Upper lobe of left lung (tissue), 6 donors: ENCODE data around the gene CYP2C18. TPM values are rescaled to one million over a fixed set of nuclear protein-coding genes. Genes with fewer than 3 reads are reported as not detected.
"Not testable (repeated sequence)": the region's sequence is repeated elsewhere in the genome, so short reads cannot be mapped to it uniquely, and the experiment has no call there.

Experiments used
- ATAC-seq, 2 donors: fragments of 200-7000 bp; cut with Tn5 transposase; one replicate each; pipeline ENCODE4 v1.9.1; 2022; ENCODE audit warnings: mild to moderate bottlenecking in 2 of 2, moderate library complexity in 2 of 2; ENCODE audit not compliant: low FRiP score in 2 of 2
- DNase-seq, 2 donors: peaks; one replicate each; pipeline ENCODE4 v3.0.0-alpha.2; 2019 to 2020
- H3K27ac ChIP-seq, 4 donors: fragments of 200-600 bp; sonication (generic); one replicate each; pipeline ENCODE4 v1.5.1; 2016 to 2019
- H3K27me3 ChIP-seq, 4 donors: fragments of 200-600 bp; sonication (generic); one replicate each; pipeline ENCODE4 v1.5.1; 2017 to 2019
- H3K36me3 ChIP-seq, 4 donors: fragments of 200-600 bp; sonication (generic); one replicate each; pipeline ENCODE4 v1.5.1; 2016 to 2019
- H3K4me1 ChIP-seq, 4 donors: fragments of 200-600 bp; sonication (generic); one replicate each; pipeline ENCODE4 v1.5.1; 2018 to 2019
- H3K4me3 ChIP-seq, 4 donors: fragments of 200-600 bp; sonication (generic); one replicate each; pipeline ENCODE4 v1.5.1; 2017 to 2019; ENCODE audit warnings: mild to moderate bottlenecking in 2 of 4, moderate library complexity in 1 of 4
- H3K9me3 ChIP-seq, 4 donors: fragments of 200-600 bp; sonication (generic); one replicate each; pipeline ENCODE4 v1.5.1; 2018 to 2019
- CTCF ChIP-seq, 6 experiments: fragments of 450-650 bp in 4 of 6; fragments of 200-600 bp in 2 of 6; sonication (generic) in 2 of 6; IDR thresholded peaks; one replicate each; pipeline ENCODE4 v1.5.1; 2016 to 2019; ENCODE audit warnings: antibody characterized with exemption in 6 of 6
- EP300 ChIP-seq, 4 donors: sonication (generic); formaldehyde crosslinking; IDR thresholded peaks; one replicate each; pipeline ENCODE4 v1.5.1; 2017; ENCODE audit warnings: antibody characterized with exemption in 4 of 4, control low read depth in 2 of 4
- POLR2A ChIP-seq, 4 donors: fragments of 450-650 bp; IDR thresholded peaks; one replicate each; pipeline ENCODE4 v1.5.1; 2016 to 2017; ENCODE audit warnings: antibody characterized with exemption in 4 of 4, mild to moderate bottlenecking in 2 of 4
- POLR2AphosphoS5 ChIP-seq, 2 donors: sonication (generic); formaldehyde crosslinking; IDR thresholded peaks; one replicate each; pipeline ENCODE4 v1.5.1; 2017; ENCODE audit warnings: antibody characterized with exemption in 2 of 2
- WGBS, 2 donors: methylation state at CpG; one replicate each; pipeline ENCODE4 v1.1.5; 2017 to 2018; 5-methylcytosine and 5-hydroxymethylcytosine counted together
- total RNA-seq, 6 donors: library from RNA; depleted of rRNA in 4 of 6; stranded (reverse); fragments of >200 nt in 4 of 6; gene quantifications; one replicate each; pipeline versions ENCODE4 v1.1.0 to v1.2.1, GENCODE V29; 2016 to 2021
- donor health status: DM: no; HTN: no; CAD: no; lungs with moderate emphysema.
- donor health status: DM: no; HTN: yes; CAD: no; lungs with severe emphysema.

CYP2C18 gene
- total RNA-seq, 6 donors from 2014 or later = 0.30 to 2.1 (median 0.65) TPM

- 80 to 81% methylated on average over 3 of the region's 3 CpGs for WGBS, 2 donors
- H3K4me3 ChIP-seq = no peak within 1 kb of the TSS
- no peak for ATAC-seq
These were observed 78.9 kb downstream of the CYP2C18 start, which contains the start of gene CYP2C19 for GRCh38 chr10:94762393-94762792. CYP2C19 (plus strand) TSS chr10:94762681; CDS start chr10:94762706, 25 bp downstream.

GRCh38 chr10:94775425-94775824, 91.9 kb downstream of the CYP2C18 start:
- H3K27me3 ChIP-seq, H3K9me3 ChIP-seq, DNase-seq, H3K36me3 ChIP-seq, ATAC-seq, H3K4me3 ChIP-seq, H3K4me1 ChIP-seq, H3K27ac ChIP-seq: not testable (repeated sequence)
- 88 to 94% methylated on average over 6 of the region's 6 CpGs for WGBS, 2 donors

More at GRCh38 chr10:94762393-94762792, 78.9 kb downstream of the CYP2C18 start, which contains the start of gene CYP2C19:
- H3K36me3 ChIP-seq = no peaks in the 10 kb centered on the region
- H3K27me3 ChIP-seq = no peaks in the 10 kb centered on the region
- TF ChIP-seq POLR2A (IDR thresholded peaks at IDR 0.05) = no peak
- no peak for TF ChIP-seq CTCF (IDR thresholded peaks at IDR 0.05)
- TF ChIP-seq POLR2AphosphoS5 (IDR thresholded peaks at IDR 0.05) = no peak
- no peak for TF ChIP-seq EP300 (IDR thresholded peaks at IDR 0.05)
- H3K4me1 ChIP-seq = no peaks in the 10 kb centered on the region
- DNase-seq = no peak
- H3K9me3 ChIP-seq = no peaks in the 10 kb centered on the region
- no peak within 1 kb of the TSS for H3K27ac ChIP-seq

GRCh38 chr10:94777886-94778458, 94.4 kb downstream of the CYP2C18 start:
- ATAC-seq = no peak
- Histone ChIP-seq H3K9me3 (no peaks in the 10 kb centered on the region), H3K36me3 (no peaks in the 10 kb centered on the region), H3K4me1 (no peaks in the 10 kb centered on the region), H3K27me3 (no peaks in the 10 kb centered on the region), H3K4me3 (no peak overlapping the region), H3K27ac (no peak overlapping the region)
- DNase-seq = no peak
- no peak for TF ChIP-seq EP300 (IDR thresholded peaks at IDR 0.05)
- no peak for TF ChIP-seq POLR2A (IDR thresholded peaks at IDR 0.05)
- no peak for TF ChIP-seq CTCF (IDR thresholded peaks at IDR 0.05)
- TF ChIP-seq POLR2AphosphoS5 (IDR thresholded peaks at IDR 0.05) = no peak
- WGBS, 2 donors = 52 to 58% methylated on average over 5 of the region's 5 CpGs

- Histone ChIP-seq H3K4me1 (no peaks in the 10 kb centered on the region), H3K27me3 (no peaks in the 10 kb centered on the region), H3K9me3 (no peaks in the 10 kb centered on the region), H3K4me3 (no peak overlapping the region), H3K27ac (no peak overlapping the region), H3K36me3 (no peaks in the 10 kb centered on the region)
- no peak for TF ChIP-seq EP300 (IDR thresholded peaks at IDR 0.05)
- TF ChIP-seq POLR2AphosphoS5 (IDR thresholded peaks at IDR 0.05) = no peak
- no peak for TF ChIP-seq CTCF (IDR thresholded peaks at IDR 0.05)
- TF ChIP-seq POLR2A (IDR thresholded peaks at IDR 0.05) = no peak
- WGBS, 2 donors = 38 to 74% methylated on average over 1 of the region's 1 CpG
- DNase-seq = no peak
- no peak for ATAC-seq
These were observed 97.3 kb downstream of the CYP2C18 start for GRCh38 chr10:94780844-94781243.

- Histone ChIP-seq H3K36me3 (no peaks in the 10 kb centered on the region), H3K9me3 (no peaks in the 10 kb centered on the region), H3K27ac (no peak overlapping the region), H3K4me3 (no peak overlapping the region), H3K27me3 (no peaks in the 10 kb centered on the region), H3K4me1 (no peaks in the 10 kb centered on the region)
- no peak for ATAC-seq
- TF ChIP-seq EP300 (IDR thresholded peaks at IDR 0.05) = no peak
- TF ChIP-seq CTCF (IDR thresholded peaks at IDR 0.05) = no peak
- no peak for TF ChIP-seq POLR2AphosphoS5 (IDR thresholded peaks at IDR 0.05)
- no peak for TF ChIP-seq POLR2A (IDR thresholded peaks at IDR 0.05)
- no peak for DNase-seq
These were observed 100.7 kb downstream of the CYP2C18 start for GRCh38 chr10:94784256-94784655.
